ENCODE measurements around the gene PRPF8. TPM values are rescaled to one million over a fixed set of nuclear protein-coding genes. Genes with fewer than 3 reads are reported as not detected.

PRPF8 gene
- total and polyA plus RNA-seq, 2 of the 13 experiments (the other 11 are each of a cell fraction or from before 2014, with no cell fraction given), result 112 to 179 TPM

DNA sequence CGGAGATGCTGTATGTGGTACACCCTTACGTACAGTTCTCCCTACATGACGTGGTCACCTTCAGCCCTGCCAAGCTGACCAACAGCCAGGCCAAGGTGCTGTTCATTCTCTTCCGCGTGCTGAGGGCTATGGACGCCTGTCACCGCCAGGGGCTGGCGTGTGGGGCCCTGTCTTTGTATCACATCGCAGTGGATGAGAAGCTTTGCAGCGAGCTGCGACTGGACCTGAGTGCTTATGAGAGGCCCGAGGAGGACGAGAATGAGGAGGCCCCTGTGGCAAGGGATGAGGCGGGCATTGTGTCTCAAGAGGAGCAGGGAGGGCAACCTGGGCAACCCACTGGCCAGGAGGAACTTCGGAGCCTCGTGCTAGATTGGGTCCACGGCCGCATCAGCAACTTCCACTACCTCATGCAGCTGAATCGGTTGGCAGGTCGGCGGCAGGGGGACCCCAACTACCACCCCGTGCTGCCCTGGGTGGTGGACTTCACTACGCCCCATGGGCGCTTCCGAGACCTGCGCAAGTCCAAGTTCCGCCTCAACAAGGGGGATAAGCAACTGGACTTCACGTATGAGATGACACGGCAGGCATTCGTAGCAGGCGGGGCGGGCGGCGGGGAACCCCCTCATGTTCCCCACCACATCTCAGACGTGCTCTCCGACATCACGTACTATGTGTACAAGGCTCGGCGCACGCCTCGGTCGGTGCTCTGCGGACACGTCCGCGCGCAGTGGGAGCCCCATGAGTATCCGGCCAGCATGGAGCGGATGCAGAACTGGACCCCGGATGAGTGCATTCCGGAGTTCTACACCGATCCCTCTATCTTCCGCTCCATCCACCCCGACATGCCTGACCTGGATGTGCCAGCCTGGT lies 41.2 kb upstream of the PRPF8 start:
- Histone ChIP-seq H3K4me1 (ENCODE audit: insufficient read depth, low read length) (peaks cover 61% of the 10 kb centered on the region), H3K27ac (ENCODE audit: extremely low read length, insufficient read depth, low read length) (peak overlapping the region; percentile 77), H3K4me2 (ENCODE audit: low read depth, low read length) (peak overlapping the region; percentile 97), H3K79me2 (ENCODE audit: insufficient read depth, low read length) (peaks cover 23% of the 10 kb centered on the region), H3K9me3 (ENCODE audit: low read length) (no peaks in the 10 kb centered on the region), H2AFZ (ENCODE audit: low read length) (no peak overlapping the region), H3K27me3 (ENCODE audit: control insufficient read depth in 1 of 2, insufficient read depth in 2 of 2, low read length in 2 of 2) (no peaks in the 10 kb centered on the region), H3K4me3 (replicated peaks in 1 of 3; ENCODE audit: insufficient read depth in 1 of 3, low read depth in 2 of 3, low read length in 3 of 3) (peak overlapping the region; percentile 62 to 78 (median 64); a peak in 5 of 6 replicates), H3K36me3 (replicated peaks in 1 of 2; ENCODE audit: control insufficient read depth in 1 of 2, insufficient read depth in 2 of 2, low read length in 2 of 2) (peaks cover 0 to 1% of the 10 kb centered on the region in 2 experiments; a peak in 2 of 5 replicates), H3K9ac (ENCODE audit: insufficient read depth, low read depth, low read length) (peak overlapping the region; percentile 73), H4K20me1 (ENCODE audit: insufficient read depth, low read length) (no peaks in the 10 kb centered on the region)
- POLR2A ChIA-PET, result interaction anchor here (1.4 to 17.5 kb wide), 8 partner anchors 10 to 76 kb away, joined by 4 to 299 read pairs (median 30); partner anchors contain the start of genes RILP, SERPINF1 and SERPINF2
- TF ChIP-seq ZC3H13 (CRISPR knock-in tag; IDR thresholded peaks at IDR 0.05) (0 out of 2 replicates have a peak, but pooled peaks have one; percentile 13), RBFOX2 (IDR thresholded peaks at IDR 0.05; ENCODE audit: low read depth, low read length) (peak; percentile 58), HNRNPK (IDR thresholded peaks at IDR 0.05; ENCODE audit: low read depth, low read length, poor library complexity, severe bottlenecking) (no peak)
- TSS peak; percentile 54 for BruUV-seq (replicated peaks)
- 90% methylated on average over 41 of the region's 54 CpGs for WGBS (ENCODE audit: low lambda C conversion rate)
- no peak; the same call in 2 of the 3 replicates for ATAC-seq
- CTCF ChIA-PET (ENCODE audit: low intra/inter-chr PET ratio, low total read pairs), result no interaction called here
- FAIRE-seq, result no peak
- no peak for DNase-seq (ENCODE audit: low spot score)
- intact Hi-C loops (cut with micrococcal nuclease; ENCODE audit: unreplicated experiment), result no loop called here
- in situ Hi-C loops (cut with HindIII; ENCODE audit: extremely low pct_ligation_motif_present, low pct_unique_long_range_greater_than_20kb), result no loop called here

DNA sequence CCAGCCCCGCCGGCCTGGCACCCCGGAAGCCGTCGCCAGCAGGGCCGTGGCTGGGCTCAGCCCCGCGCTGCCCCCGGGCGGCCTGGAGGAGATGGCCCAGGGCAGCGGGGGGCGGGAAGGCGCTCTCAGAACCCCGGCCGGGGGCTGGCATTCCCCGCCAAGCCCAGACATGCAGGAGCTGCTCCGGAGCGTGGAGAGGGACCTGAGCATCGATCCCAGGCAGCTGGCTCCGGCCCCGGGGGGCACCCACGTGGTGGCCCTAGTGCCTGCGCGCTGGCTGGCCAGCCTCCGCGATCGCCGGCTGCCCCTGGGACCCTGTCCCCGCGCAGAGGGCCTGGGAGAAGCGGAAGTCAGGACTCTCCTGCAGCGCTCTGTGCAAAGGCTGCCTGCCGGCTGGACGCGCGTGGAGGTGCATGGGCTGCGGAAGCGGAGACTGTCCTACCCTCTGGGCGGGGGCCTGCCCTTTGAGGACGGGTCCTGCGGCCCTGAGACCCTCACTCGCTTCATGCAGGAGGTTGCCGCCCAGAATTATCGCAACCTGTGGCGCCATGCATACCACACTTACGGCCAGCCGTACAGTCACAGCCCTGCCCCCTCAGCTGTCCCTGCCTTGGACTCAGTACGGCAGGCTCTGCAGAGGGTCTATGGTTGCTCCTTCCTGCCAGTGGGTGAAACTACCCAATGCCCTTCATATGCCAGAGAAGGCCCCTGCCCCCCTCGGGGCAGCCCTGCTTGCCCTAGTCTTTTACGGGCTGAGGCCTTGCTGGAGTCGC lies 40.4 kb upstream of the PRPF8 start:
- in situ Hi-C loops (cut with HindIII; ENCODE audit: extremely low pct_ligation_motif_present, low pct_unique_long_range_greater_than_20kb), result loop anchor here (25.0 kb wide), 1 partner anchor 312 kb away; the partner anchor contains the start of genes DPH1, OVCA2 and RTN4RL1
- no peaks in the 10 kb centered on the region for H3K9me3 ChIP-seq (ENCODE audit: low read length)
- BruUV-seq (replicated peaks), result no TSS peak
- intact Hi-C loops (cut with micrococcal nuclease; ENCODE audit: unreplicated experiment), result no loop called here
- ChIA-PET POLR2A (interaction anchor here (0.7 to 17.5 kb wide), 11 partner anchors 8 to 85 kb away, joined by 3 to 299 read pairs (median 6); partner anchors contain the start of genes RILP, SERPINF1 and SERPINF2), CTCF (ENCODE audit: low intra/inter-chr PET ratio, low total read pairs) (no interaction called here)
- H3K9ac ChIP-seq (ENCODE audit: insufficient read depth, low read depth, low read length), result peak overlapping the region; percentile 73
- 40% methylated on average over 2 of the region's 51 CpGs for WGBS (ENCODE audit: low lambda C conversion rate)
- H3K27me3 ChIP-seq (ENCODE audit: control insufficient read depth in 1 of 2, insufficient read depth in 2 of 2, low read length in 2 of 2), result no peaks in the 10 kb centered on the region
- H2AFZ ChIP-seq (ENCODE audit: low read length), result no peak overlapping the region
- H3K27ac ChIP-seq (ENCODE audit: extremely low read length, insufficient read depth, low read length), result peak overlapping the region; percentile 77
- peaks cover 0 to 1% of the 10 kb centered on the region in 2 experiments; a peak in 2 of 5 replicates for H3K36me3 ChIP-seq (replicated peaks in 1 of 2; ENCODE audit: control insufficient read depth in 1 of 2, insufficient read depth in 2 of 2, low read length in 2 of 2)
- H3K4me2 ChIP-seq (ENCODE audit: low read depth, low read length), result peak overlapping the region; percentile 97
- peak overlapping the region; percentile 62 to 78 (median 64) for H3K4me3 ChIP-seq (replicated peaks in 1 of 3; ENCODE audit: insufficient read depth in 1 of 3, low read depth in 2 of 3, low read length in 3 of 3)
- peaks cover 69% of the 10 kb centered on the region for H3K4me1 ChIP-seq (ENCODE audit: insufficient read depth, low read length)
- ATAC-seq (peak; percentile 79), DNase-seq (ENCODE audit: low spot score) (no peak), FAIRE-seq (no peak)
- H4K20me1 ChIP-seq (ENCODE audit: insufficient read depth, low read length), result no peaks in the 10 kb centered on the region
- peaks cover 23% of the 10 kb centered on the region for H3K79me2 ChIP-seq (ENCODE audit: insufficient read depth, low read length)
- TF ChIP-seq FOXJ3 (CRISPR knock-in tag; IDR thresholded peaks at IDR 0.05; ENCODE audit: borderline replicate concordance) (no peak), PHF21A (CRISPR knock-in tag; IDR thresholded peaks at IDR 0.05) (0 out of 2 replicates have a peak, but pooled peaks have one; percentile 20), ZNF777 (CRISPR knock-in tag; IDR thresholded peaks at IDR 0.05) (no peak), HIVEP1 (CRISPR knock-in tag; IDR thresholded peaks at IDR 0.05) (peak; percentile 12; the same call in 1 of the 2 replicates), ZNF121 (CRISPR knock-in tag; IDR thresholded peaks at IDR 0.05) (no peak), ZBTB7A (CRISPR knock-in tag; IDR thresholded peaks at IDR 0.05) (0 out of 2 replicates have a peak, but pooled peaks have one; percentile 67), CCDC6 (CRISPR knock-in tag; IDR thresholded peaks at IDR 0.05) (0 out of 2 replicates have a peak, but pooled peaks have one; percentile 65), ZNF792 (CRISPR knock-in tag; IDR thresholded peaks at IDR 0.05) (no peak; the same call in 1 of the 2 replicates), ZNF75D (CRISPR knock-in tag; IDR thresholded peaks at IDR 0.05; ENCODE audit: borderline replicate concordance) (no peak)
- TF ChIP-seq, protein P1, sequence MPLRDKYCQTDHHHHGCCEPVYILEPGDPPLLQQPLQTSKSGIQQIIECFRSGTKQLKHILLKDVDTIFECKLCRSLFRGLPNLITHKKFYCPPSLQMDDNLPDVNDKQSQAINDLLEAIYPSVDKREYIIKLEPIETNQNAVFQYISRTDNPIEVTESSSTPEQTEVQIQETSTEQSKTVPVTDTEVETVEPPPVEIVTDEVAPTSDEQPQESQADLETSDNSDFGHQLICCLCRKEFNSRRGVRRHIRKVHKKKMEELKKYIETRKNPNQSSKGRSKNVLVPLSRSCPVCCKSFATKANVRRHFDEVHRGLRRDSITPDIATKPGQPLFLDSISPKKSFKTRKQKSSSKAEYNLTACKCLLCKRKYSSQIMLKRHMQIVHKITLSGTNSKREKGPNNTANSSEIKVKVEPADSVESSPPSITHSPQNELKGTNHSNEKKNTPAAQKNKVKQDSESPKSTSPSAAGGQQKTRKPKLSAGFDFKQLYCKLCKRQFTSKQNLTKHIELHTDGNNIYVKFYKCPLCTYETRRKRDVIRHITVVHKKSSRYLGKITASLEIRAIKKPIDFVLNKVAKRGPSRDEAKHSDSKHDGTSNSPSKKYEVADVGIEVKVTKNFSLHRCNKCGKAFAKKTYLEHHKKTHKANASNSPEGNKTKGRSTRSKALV (CRISPR knock-in tag; IDR thresholded peaks at IDR 0.05), result no peak
